ENCODE results near the gene SRSF4.

Gene SRSF4

GRCh38 chr1:29200906-29201594 is 19.4 kb upstream of the SRSF4 start:
- no peak for DNase-seq (ENCODE audit: low read depth, low spot score)

- DNase-seq (ENCODE audit: low read depth, low spot score): no peak
Measured at GRCh38 chr1:29197993-29198392, 16.3 kb upstream of the SRSF4 start.

GRCh38 chr1:29197590-29197924 is 15.9 kb upstream of the SRSF4 start:
- DNase-seq (ENCODE audit: low read depth, low spot score): peak; percentile 60

- DNase-seq (ENCODE audit: low read depth, low spot score): peak; percentile 75
Measured at GRCh38 chr1:29196863-29197589, 15.3 kb upstream of the SRSF4 start.

GRCh38 chr1:29195881-29196291 is 14.2 kb upstream of the SRSF4 start:
- peak; percentile 79 for DNase-seq (ENCODE audit: low read depth, low spot score)

- DNase-seq (ENCODE audit: low read depth, low spot score): no peak
Measured at GRCh38 chr1:29193879-29194455, 12.3 kb upstream of the SRSF4 start.

GRCh38 chr1:29190718-29191117 is 9.0 kb upstream of the SRSF4 start:
- no peak for DNase-seq (ENCODE audit: low read depth, low spot score)

GRCh38 chr1:29186707-29187106 is 5.0 kb upstream of the SRSF4 start:
- DNase-seq (ENCODE audit: low read depth, low spot score): no peak

GRCh38 chr1:29186252-29186651 is 4.6 kb upstream of the SRSF4 start:
- no peak for DNase-seq (ENCODE audit: low read depth, low spot score)

- DNase-seq (ENCODE audit: low read depth, low spot score): no peak
Measured at GRCh38 chr1:29183287-29183686, 1.6 kb upstream of the SRSF4 start.

- DNase-seq (ENCODE audit: low read depth, low spot score): no peak
Measured at GRCh38 chr1:29180497-29181412, 945 bp downstream of the SRSF4 start.

- DNase-seq (ENCODE audit: low read depth, low spot score): no peak
Measured at GRCh38 chr1:29179641-29180184, 2.0 kb downstream of the SRSF4 start.

- DNase-seq (ENCODE audit: low read depth, low spot score): no peak
Measured at GRCh38 chr1:29177022-29177705, 4.5 kb downstream of the SRSF4 start.

- peak; percentile 48 for DNase-seq (ENCODE audit: low read depth, low spot score)
Measured at GRCh38 chr1:29176576-29176975, 5.1 kb downstream of the SRSF4 start.

- DNase-seq (ENCODE audit: low read depth, low spot score): no peak
Measured at GRCh38 chr1:29172415-29172939, 9.2 kb downstream of the SRSF4 start.

- DNase-seq (ENCODE audit: low read depth, low spot score): no peak
Measured at GRCh38 chr1:29171521-29171920, 10.2 kb downstream of the SRSF4 start.

- DNase-seq (ENCODE audit: low read depth, low spot score): no peak
Measured at GRCh38 chr1:29171089-29171488, 10.6 kb downstream of the SRSF4 start.

GRCh38 chr1:29169976-29170375 is 11.7 kb downstream of the SRSF4 start:
- no peak for DNase-seq (ENCODE audit: low read depth, low spot score)

GRCh38 chr1:29167904-29168303 is 13.8 kb downstream of the SRSF4 start:
- no peak for DNase-seq (ENCODE audit: low read depth, low spot score)

- DNase-seq (ENCODE audit: low read depth, low spot score): peak; percentile 53
Measured at GRCh38 chr1:29166291-29166878, 15.3 kb downstream of the SRSF4 start.

Data from astrocyte of the hippocampus (primary cell).